ENCODE data around the gene SERINC2. TPM values are rescaled to one million over a fixed set of nuclear protein-coding genes. Genes with fewer than 3 reads are reported as not detected.
A peak's percentile ranks its signal among the peaks of the same experiment; 100 is the strongest.

SERINC2 gene
- under 1 TPM; 0.13 to 0.35 (median 0.18) TPM for total RNA-seq

- Mint-ChIP-seq H3K27me3 (ENCODE audit: low read depth) (peaks cover 71% of the 10 kb centered on the region), H3K36me3 (ENCODE audit: insufficient read depth) (no peaks in the 10 kb centered on the region), H3K9me3 (no peaks in the 10 kb centered on the region), H3K4me3 (peak within 1 kb of the TSS; percentile 79), H3K4me1 (ENCODE audit: low read depth) (peaks cover 10% of the 10 kb centered on the region)
- ATAC-seq (peak; percentile 74 to 77), DNase-seq (peak; percentile 14)
These were observed at the start of gene SERINC2 for GRCh38 chr1:31412732-31413404. Gene SERINC2 (plus strand): TSS chr1:31413213. CDS start chr1:31413266, 53 bp downstream.

- Mint-ChIP-seq H3K27me3 (ENCODE audit: low read depth) (no peaks in the 10 kb centered on the region), H3K36me3 (ENCODE audit: insufficient read depth) (peaks cover 24% of the 10 kb centered on the region), H3K9me3 (no peaks in the 10 kb centered on the region), H3K4me3 (no peak overlapping the region), H3K4me1 (ENCODE audit: low read depth) (no peaks in the 10 kb centered on the region)
- ATAC-seq (no peak), DNase-seq (no peak)
These were observed 48.3 kb upstream of the SERINC2 start for GRCh38 chr1:31364561-31365250.

GRCh38 chr1:31366796-31367195, 46.2 kb upstream of the SERINC2 start:
- H3K4me1 Mint-ChIP-seq (ENCODE audit: low read depth), result no peaks in the 10 kb centered on the region
- H3K36me3 Mint-ChIP-seq (ENCODE audit: insufficient read depth), result peaks cover 20% of the 10 kb centered on the region
- no peak overlapping the region for H3K4me3 Mint-ChIP-seq
- no peaks in the 10 kb centered on the region for H3K27me3 Mint-ChIP-seq (ENCODE audit: low read depth)
- DNase-seq, result no peak
- no peak for ATAC-seq
- H3K9me3 Mint-ChIP-seq, result no peaks in the 10 kb centered on the region

DNA sequence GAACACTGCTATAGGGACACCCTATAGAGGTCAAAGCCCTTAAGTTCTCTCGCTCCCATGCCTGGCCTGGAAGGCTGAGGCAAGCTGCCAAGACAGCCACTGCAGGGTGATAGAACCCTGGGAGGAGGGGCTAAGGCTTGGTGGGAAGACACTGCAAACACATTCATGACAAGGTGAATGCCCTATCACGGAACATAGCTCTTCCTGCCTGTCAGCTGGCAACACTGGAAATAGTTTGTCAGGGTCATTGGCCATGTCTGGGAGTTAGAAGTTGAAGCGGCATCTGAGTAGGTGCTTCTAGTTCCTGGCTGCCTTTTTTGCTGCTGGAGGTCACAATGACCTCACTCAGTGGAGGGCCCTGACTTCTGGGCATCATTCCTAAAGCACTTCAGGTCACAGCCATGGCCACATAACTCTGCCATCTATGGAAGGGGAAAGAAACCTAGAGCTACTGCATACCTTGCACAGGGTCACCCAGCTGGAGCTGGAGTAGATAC, 44.4 kb upstream of the SERINC2 start:
- Mint-ChIP-seq H3K4me3 (no peak overlapping the region), H3K4me1 (ENCODE audit: low read depth) (peaks cover 11% of the 10 kb centered on the region), H3K36me3 (ENCODE audit: insufficient read depth) (peaks cover 20% of the 10 kb centered on the region), H3K27me3 (ENCODE audit: low read depth) (no peaks in the 10 kb centered on the region), H3K9me3 (no peaks in the 10 kb centered on the region)
- DNase-seq (no peak), ATAC-seq (no peak)

DNA sequence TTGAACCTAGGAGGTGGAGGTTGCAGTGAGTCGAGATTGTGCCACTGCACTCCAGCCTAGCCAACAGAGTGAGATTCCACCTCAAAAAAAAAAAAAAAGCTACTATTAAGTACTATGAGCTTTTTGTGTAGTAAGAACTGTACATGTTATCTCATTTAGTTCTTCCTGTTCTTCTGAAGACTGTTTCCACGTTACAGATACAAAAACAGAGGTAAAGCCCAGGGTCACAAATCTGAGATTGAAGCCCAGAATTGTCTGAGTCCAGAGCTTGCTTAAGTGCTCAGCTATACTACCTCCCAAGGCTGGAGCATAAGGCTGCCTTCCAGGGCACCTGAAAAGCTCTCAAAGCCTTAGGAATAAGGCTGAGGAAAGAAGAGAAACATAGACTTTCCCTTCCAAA, 43.0 kb upstream of the SERINC2 start:
- no peak for ATAC-seq
- H3K4me1 Mint-ChIP-seq (ENCODE audit: low read depth), result peaks cover 13% of the 10 kb centered on the region

GRCh38 chr1:31370565-31370964, 42.4 kb upstream of the SERINC2 start:
- peaks cover 13% of the 10 kb centered on the region for H3K4me1 Mint-ChIP-seq (ENCODE audit: low read depth)
- no peak for ATAC-seq
- no peaks in the 10 kb centered on the region for H3K9me3 Mint-ChIP-seq
- H3K4me3 Mint-ChIP-seq, result no peak overlapping the region
- peaks cover 3% of the 10 kb centered on the region for H3K36me3 Mint-ChIP-seq (ENCODE audit: insufficient read depth)
- no peak for DNase-seq
- H3K27me3 Mint-ChIP-seq (ENCODE audit: low read depth), result no peaks in the 10 kb centered on the region

More for the DNA sequence above, 43.0 kb upstream of the SERINC2 start:
- Mint-ChIP-seq H3K36me3 (ENCODE audit: insufficient read depth) (peaks cover 6% of the 10 kb centered on the region), H3K4me3 (no peak overlapping the region), H3K27me3 (ENCODE audit: low read depth) (no peaks in the 10 kb centered on the region), H3K9me3 (no peaks in the 10 kb centered on the region)
- no peak for DNase-seq

DNA sequence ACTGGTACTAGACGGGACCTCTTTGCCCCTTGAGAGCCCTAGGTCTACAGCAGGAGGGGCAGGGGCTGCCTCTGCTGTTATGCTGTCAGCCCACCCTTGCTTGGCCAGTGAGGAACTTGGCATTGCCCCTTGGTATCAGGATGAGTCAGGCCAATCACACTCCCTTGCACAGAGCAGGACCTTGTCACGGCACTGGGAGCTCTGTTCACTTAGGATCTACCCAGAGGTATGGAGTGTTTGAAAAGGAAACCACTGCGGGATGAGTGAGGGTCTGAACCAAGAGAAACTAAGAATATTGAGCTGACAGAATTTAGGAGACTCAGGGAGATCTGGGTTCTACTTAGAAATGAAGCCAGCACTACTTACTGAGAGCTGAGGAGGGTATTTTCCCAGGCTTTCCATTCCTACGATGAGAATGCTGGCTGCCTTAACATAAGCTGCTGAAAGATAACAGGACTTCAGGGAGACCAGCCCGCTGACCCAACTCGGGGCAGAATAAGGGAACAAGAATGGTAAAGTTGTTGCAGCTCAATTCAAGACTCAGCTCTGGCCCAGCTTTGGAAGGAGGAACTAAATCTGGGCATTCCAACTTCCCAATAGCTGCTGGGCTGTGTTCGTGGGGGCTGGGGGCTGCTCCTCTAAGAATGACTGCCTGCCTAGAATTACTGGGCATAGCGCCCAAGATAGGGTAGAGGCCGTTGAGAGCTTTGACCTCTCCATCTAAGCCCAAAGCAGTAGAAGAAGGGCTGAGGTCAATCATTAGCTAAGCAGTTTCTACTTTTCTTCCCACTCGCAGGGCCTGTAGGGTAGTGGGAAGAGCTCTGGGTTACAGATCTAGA, 41.7 kb upstream of the SERINC2 start:
- peaks cover 13% of the 10 kb centered on the region for H3K4me1 Mint-ChIP-seq (ENCODE audit: low read depth)
- no peaks in the 10 kb centered on the region for H3K27me3 Mint-ChIP-seq (ENCODE audit: low read depth)
- no peak overlapping the region for H3K4me3 Mint-ChIP-seq
- DNase-seq, result no peak
- H3K9me3 Mint-ChIP-seq, result no peaks in the 10 kb centered on the region
- ATAC-seq, result no peak
- no peaks in the 10 kb centered on the region for H3K36me3 Mint-ChIP-seq (ENCODE audit: insufficient read depth)

GRCh38 chr1:31372051-31372450, 41.0 kb upstream of the SERINC2 start:
- ATAC-seq (no peak), DNase-seq (no peak)
- Mint-ChIP-seq H3K4me1 (ENCODE audit: low read depth) (peaks cover 13% of the 10 kb centered on the region), H3K4me3 (no peak overlapping the region), H3K36me3 (ENCODE audit: insufficient read depth) (no peaks in the 10 kb centered on the region), H3K27me3 (ENCODE audit: low read depth) (no peaks in the 10 kb centered on the region), H3K9me3 (no peaks in the 10 kb centered on the region)

DNA sequence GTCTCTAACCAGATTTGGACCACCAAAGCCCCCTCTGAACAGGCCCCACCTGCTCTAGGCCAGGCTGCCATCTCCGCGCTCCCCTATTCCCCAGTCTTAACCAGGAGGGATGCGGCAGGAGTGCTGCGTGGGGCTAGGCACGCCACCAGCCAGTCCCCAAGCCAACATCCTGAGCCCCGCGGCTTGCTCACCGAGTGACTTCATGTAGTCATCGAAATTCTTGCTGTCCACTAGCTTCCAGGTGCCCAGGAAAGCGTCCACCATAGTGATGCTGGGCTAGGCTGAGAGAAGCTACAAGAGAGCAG, 40.3 kb upstream of the SERINC2 start:
- no peaks in the 10 kb centered on the region for H3K27me3 Mint-ChIP-seq (ENCODE audit: low read depth)
- H3K4me3 Mint-ChIP-seq, result peak overlapping the region; percentile 39
- H3K9me3 Mint-ChIP-seq, result no peaks in the 10 kb centered on the region
- no peaks in the 10 kb centered on the region for H3K36me3 Mint-ChIP-seq (ENCODE audit: insufficient read depth)
- H3K4me1 Mint-ChIP-seq (ENCODE audit: low read depth), result peaks cover 13% of the 10 kb centered on the region
- DNase-seq, result no peak
- ATAC-seq, result no peak

GRCh38 chr1:31373056-31373896, 39.7 kb upstream of the SERINC2 start, which contains the start of gene FABP3:
Gene FABP3 (minus strand): TSS chr1:31373076. CDS start chr1:31373014, 62 bp downstream.
- Mint-ChIP-seq H3K27me3 (ENCODE audit: low read depth) (no peaks in the 10 kb centered on the region), H3K4me3 (peak within 1 kb of the TSS; percentile 76)
- peak; percentile 62 for ATAC-seq

GRCh38 chr1:31373897-31374486, 39.0 kb upstream of the SERINC2 start:
- Mint-ChIP-seq H3K4me3 (peak overlapping the region; percentile 76), H3K36me3 (ENCODE audit: insufficient read depth) (no peaks in the 10 kb centered on the region), H3K4me1 (ENCODE audit: low read depth) (peaks cover 13% of the 10 kb centered on the region), H3K27me3 (ENCODE audit: low read depth) (no peaks in the 10 kb centered on the region), H3K9me3 (no peaks in the 10 kb centered on the region)
- ATAC-seq (peak in 1 of 2 donors; percentile 51), DNase-seq (no peak)

More at GRCh38 chr1:31373056-31373896, 39.7 kb upstream of the SERINC2 start, which contains the start of gene FABP3:
- H3K36me3 Mint-ChIP-seq (ENCODE audit: insufficient read depth), result no peaks in the 10 kb centered on the region
- no peak for DNase-seq
- H3K9me3 Mint-ChIP-seq, result no peaks in the 10 kb centered on the region
- peaks cover 13% of the 10 kb centered on the region for H3K4me1 Mint-ChIP-seq (ENCODE audit: low read depth)

DNA sequence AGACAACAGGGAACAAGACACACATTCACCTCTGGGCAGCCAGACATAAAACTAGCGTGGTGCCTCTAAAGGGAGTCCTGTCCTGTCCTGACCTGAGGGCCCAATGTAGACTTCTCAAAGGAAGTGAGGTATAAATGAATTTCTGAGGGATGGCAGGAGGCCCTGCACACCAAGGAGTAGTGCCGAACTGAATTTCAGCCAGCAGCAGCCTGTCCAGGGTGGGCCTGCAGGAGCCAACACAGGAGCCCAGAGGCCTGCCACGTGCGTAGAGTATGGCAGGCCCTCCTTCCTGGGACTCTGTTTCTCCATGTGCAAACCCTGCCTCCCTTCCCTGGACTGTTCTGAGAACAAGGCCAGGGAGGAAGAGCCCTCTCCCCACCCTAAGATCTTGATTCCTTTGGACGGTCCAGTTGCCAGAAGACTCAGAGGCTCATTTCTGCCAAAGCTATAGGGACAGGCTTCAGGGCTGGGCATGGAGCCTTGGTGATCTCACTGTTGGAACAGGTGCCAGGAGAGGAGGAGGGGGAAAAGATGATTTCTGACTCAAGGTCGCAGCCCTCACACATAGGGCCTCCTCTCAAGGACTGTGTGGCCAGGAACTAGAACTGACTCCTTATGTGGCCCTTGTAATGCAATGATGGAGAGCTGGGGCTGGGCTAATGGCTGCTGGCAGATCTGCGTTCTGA, 38.4 kb upstream of the SERINC2 start:
- DNase-seq (no peak), ATAC-seq (no peak)
- no peaks in the 10 kb centered on the region for H3K36me3 Mint-ChIP-seq (ENCODE audit: insufficient read depth)
- H3K27me3 Mint-ChIP-seq (ENCODE audit: low read depth), result no peaks in the 10 kb centered on the region
- H3K9me3 Mint-ChIP-seq, result no peaks in the 10 kb centered on the region
- H3K4me3 Mint-ChIP-seq, result no peak overlapping the region
- peaks cover 13% of the 10 kb centered on the region for H3K4me1 Mint-ChIP-seq (ENCODE audit: low read depth)
